Body of pancreas (tissue), 4 donors: ENCODE results near the gene REV3L.

Experiments used
- CTCF ChIP-seq, 7 experiments: fragments of 450-650 bp in 4 of 7; fragments of 200-600 bp in 3 of 7; sonication (generic) in 3 of 7; IDR thresholded peaks; one replicate each; pipeline ENCODE4 v1.5.1; 2016 to 2019; ENCODE audit warnings: antibody characterized with exemption in 7 of 7
- POLR2A ChIP-seq, 3 donors: fragments of 450-650 bp; IDR thresholded peaks; one replicate each; pipeline ENCODE4 v1.6.1; 2016; ENCODE audit warnings: antibody characterized with exemption in 3 of 3, mild to moderate bottlenecking in 2 of 3

GRCh38 chr6:111358454-111358853 lies 124.6 kb downstream of the REV3L start:
- TF ChIP-seq POLR2A (IDR thresholded peaks at IDR 0.05) (no peak), CTCF (IDR thresholded peaks at IDR 0.05) (no peak)
